Measurements from ENCODE around the gene UCP1.

The UCP1 gene, protein sequence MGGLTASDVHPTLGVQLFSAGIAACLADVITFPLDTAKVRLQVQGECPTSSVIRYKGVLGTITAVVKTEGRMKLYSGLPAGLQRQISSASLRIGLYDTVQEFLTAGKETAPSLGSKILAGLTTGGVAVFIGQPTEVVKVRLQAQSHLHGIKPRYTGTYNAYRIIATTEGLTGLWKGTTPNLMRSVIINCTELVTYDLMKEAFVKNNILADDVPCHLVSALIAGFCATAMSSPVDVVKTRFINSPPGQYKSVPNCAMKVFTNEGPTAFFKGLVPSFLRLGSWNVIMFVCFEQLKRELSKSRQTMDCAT

DNA sequence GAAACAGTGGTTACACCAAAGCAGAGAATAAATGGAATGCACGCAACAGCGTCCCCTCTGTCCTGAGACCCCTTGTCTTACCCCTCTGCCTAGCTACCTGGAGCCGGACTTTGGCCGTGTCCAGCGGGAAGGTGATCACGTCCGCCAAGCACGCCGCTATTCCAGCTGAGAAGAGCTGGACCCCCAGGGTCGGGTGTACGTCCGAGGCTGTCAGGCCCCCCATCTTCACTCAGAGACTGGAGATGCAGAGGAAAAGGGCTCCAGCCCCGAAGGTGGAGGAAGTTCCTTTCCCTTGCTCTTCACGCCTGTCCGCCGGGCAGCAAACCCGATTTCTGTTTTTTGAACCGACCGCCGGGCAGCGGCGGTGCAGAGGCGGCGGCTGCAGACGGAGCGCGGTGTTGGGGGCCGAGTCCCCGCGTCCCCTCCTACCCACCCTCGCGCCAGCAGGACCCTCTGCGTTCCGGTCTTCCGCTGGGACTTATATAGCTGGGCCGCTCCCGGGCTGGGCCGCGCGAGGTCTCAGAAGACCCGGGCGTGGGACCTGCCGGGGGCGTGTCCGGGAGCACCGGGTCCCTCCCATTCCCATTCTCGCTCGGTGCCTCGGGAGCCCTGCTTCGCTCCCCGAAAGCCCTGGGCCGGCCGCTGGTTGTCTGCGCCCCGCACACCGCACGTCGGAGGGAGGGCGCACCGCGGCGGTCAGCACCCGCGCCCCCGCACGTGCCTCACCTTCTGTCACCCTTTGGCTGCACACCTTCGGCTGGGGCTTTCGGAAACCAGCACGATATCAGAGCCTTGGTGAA lies at the start of gene UCP1:
Gene UCP1, minus strand, starts transcription at position 455 of the 800 bp plus-strand sequence. Its CDS starts 232 bp downstream, at position 223.
- no peak for DNase-seq

DNA sequence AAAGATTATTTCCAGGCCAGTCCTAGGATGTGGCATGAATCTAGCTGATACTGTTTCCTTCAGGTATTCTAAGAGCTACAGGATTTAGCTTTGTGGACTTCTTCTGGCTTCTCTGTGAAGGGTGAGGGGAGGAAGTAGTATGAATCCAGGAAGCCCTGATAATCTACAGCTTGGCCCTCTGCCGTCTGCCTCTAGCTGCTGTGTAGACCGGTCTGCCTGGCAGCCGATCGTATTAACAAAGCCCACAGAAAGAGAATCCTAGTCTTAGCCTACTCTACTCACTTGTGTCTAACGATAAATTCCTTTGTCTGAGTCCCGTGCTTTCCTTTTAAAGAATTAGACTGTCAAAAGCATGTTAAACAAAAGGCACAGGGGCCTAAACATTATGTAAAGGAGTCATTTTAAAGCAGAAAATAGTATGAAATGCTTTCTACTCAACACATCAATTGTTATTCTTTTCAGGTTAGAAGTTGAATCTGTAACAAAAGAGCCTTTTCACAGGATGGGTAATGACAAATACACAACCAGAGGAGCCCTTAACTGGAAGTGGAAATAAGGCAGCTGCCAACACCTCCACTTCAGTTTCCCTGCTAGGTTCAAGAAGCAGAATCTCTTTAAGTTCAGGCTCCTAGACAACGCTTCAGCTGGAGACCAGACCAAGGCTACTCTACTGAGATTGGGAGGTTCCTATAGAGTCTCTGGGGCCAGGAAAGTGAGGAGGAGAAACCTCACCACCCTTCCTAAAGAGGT lies 48.9 kb upstream of the UCP1 start:
- no peak for DNase-seq

DNA sequence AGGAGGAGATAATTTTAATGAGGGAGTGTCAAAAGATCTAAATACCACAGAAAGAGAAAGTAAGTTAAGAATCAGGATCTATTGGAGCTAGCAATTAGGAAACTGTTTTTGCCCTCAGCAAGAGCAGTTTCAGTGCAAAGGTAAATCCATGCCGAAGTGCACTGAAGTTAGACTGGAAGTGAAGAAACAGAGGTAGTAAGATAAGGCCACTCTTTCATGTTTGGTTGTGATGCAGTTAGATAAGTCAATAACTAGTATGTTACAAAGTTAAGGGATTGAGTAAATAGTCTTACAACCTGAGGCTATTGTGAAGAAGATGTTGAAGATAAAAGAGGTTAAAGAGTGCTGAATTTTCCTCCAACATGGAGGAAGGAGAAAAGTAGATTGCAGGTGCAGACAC lies 46.7 kb upstream of the UCP1 start:
- no peak for DNase-seq

DNA sequence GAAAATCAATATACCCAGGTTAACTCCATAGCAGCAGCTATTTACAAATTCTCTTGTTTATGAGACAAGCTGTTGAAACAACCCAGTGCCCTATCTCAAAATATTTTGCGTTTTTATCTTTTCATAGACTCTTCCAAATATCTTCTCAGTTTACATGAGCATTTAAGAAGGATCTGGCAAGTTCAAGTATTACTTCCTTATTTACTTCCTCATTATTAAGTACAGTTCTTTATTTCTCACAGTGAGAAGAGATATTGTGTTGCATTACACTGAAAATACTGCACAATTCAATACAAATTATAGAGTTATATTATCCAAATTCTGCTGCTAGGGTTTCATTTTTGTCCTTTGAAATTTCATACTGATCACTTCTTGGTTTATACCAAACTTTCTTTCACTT lies 43.6 kb upstream of the UCP1 start:
- DNase-seq: no peak

DNA sequence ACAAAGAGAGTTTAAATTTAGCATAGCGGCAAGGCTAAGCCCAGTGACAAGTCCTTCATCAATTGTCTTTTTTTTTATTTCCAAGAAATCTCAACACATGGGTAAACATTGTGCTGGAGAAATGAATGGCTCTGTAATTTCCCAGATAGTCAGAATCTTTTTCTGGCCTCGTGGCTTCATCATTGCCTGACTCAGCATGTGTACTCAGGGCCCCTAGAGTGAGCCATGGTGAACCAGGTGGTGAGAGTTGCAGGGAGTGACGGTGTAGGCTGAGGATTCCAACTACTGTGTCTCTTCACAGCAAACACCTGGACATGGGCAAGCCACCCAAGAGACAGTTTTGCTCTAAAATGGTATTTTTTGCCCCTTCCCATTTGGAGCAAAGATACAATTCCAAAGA lies 43.1 kb upstream of the UCP1 start:
- DNase-seq: no peak

DNA sequence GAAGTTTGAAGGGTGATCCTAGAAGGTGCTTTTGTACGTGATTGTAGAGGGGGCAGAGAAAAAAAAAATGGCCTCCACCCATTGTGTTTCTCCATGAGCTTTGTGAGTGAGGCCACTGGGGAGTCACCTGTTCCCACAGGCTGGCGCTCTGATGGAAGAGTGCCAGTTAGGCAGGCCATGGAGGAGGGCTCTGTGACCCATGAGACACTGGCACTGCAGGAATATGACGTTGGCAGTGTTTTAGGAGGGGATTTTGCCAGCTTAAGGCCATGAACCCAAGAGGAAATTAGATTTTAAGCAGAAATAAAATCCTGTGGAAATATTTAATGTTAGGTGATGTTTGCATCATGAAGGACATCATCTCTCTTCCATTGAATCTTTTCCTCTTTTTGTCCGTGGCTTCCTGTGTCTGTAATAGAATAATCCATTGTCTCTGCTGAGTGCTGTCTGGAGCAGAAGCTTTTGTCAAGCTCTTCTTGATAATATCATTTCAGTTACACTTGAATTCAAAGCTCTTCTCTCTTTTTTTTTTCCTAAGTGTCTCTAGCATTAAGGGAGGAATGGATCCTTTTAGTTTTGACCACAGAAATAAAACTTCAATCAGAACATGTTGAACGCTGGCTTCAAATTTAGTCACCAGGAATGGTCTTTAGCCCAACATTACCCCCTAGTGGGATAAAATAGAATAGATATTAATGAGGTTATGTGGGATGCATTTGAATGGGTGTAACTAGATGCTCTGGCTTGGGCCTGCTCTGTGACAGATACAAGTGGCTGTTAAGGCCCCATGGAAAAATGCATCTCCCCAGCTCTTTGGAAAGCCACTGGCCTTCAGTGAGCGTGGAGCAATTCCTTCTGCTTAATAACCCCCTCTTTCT lies 41.0 kb upstream of the UCP1 start:
- no peak for DNase-seq

DNA sequence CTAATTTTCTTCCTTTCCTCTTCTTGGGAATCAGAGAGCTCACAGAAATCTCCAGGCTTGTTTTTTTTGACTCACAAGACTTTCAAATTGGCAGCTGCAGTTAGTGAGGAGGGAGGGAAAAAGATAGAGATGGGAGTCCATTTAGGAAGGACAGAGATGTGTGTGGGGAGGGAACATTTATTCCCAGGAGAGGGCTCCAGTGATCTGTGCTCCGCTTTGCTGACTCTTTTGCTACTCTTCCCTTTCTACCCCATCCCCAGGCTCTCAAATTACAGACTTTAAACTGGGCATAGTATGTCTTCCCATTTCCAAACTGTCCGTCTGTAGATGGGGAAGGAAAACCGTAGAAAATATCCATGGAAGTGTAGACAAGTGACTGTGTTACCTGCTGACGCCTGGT lies 39.1 kb upstream of the UCP1 start:
- no peak for DNase-seq

DNA sequence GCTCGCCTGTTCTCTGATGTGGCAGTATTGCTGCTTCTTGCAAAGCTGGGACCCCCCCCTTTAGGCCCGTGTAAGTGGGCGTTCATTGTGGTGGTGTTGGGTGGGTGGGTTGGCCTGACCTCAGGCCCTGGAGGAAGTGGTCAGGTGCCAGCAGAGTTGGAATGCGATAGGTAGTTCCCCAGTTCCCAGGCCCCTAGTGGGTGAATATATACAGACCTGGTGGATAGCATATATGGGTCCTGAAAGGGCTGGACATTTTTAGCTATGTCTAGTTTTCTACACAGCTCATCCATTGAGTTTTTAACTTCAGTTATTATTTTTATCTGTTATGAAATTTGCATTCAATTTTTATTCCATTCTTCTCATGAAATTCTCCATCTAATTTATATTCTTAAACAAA lies 35.8 kb upstream of the UCP1 start:
- DNase-seq: no peak

DNA sequence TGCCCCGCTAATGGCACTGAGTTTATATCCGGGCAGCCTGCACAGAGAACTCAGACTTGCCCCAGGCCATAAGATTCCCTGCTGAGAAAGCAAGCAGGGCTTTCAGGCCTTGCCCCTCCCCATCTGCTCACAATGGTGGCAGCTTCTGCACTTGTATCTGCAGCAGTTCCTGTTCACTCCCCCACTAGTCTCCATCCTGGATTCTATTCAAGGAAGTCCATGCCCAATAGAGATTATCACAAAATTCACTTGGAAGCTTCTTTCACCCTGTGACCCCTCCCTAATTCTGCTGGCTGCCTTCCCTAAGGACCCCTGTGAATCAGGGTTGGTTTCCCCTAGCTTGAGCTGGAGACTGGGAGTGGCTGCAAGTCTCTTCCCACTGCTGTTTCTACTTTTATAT lies 34.5 kb upstream of the UCP1 start:
- DNase-seq: no peak

DNA sequence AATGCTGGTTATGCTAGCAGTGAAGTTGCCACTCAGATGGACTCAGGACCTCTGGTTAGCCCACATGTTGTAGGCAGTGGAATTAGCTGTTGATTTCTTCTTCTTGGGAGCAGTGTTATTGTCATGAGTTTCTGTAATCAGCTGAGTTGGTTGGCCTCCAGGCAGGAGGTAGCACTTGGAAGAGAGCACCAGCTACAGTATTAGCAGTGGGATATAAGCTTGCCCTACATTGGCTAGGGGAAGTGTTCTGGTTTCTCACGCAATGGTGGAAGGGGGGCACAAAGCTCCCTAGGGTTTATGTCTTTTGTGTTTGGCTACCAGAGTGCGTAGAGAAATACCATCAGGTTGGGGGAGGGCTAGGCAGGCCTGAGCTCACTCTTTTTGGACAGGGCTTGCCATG lies 34.0 kb upstream of the UCP1 start:
- DNase-seq: no peak

DNA sequence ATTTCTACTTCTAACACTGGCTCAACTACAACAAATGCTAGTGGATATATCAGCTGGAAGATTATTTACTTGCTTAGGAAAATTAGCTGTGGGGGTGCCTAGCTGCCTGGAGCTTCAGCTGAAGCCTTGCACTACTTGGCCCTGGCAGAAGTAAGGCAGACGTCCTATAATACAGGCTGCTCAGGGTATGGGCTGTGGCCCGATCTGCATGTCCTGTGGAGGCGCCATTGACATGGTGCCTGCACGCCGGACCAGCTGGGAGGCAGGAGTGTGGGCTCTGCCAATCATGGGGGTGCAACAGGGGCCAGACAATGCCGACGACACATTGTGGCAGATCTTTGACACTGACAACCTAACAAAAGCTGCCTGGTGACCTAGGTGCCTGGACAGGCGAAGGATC lies 31.6 kb upstream of the UCP1 start:
- DNase-seq: no peak

DNA sequence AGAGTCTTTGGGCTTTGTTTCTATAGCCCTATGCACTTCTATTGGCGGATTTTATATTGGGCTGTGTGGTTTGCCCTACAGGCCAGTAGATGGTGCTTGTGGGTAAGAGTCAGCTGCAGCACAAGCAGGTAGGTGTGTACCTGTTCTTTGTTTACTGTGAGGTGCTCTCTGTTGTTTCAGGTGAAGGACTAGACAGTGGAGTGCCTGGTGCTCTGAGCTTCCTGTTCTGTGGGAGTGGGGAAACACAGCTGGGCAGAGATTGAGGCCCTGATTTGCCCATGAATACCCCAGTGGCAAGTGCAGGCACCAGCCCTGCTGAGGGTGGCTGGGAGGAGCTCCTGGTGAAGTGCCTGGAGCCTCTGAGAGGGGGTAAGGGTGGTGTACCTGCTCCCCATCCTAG lies 26.3 kb upstream of the UCP1 start:
- DNase-seq: no peak

DNA sequence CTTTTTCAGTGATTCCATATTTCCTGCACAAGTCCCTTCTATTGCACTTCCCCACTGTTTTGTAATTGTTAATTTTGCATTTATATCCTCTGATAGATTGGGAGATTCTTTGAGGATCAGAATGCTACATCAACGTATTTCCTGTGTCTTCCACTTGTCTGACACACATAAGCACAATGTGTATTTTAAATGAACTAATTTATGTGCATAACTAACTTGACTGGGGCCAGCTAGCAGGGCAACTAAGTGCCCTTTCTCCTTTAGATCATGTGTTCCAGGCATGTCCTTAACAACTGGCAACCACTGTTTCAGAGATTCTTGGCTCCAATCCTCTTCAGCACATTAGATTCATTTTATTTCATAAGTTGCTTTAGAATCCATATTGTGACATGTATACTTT lies 15.7 kb upstream of the UCP1 start:
- DNase-seq: no peak

DNA sequence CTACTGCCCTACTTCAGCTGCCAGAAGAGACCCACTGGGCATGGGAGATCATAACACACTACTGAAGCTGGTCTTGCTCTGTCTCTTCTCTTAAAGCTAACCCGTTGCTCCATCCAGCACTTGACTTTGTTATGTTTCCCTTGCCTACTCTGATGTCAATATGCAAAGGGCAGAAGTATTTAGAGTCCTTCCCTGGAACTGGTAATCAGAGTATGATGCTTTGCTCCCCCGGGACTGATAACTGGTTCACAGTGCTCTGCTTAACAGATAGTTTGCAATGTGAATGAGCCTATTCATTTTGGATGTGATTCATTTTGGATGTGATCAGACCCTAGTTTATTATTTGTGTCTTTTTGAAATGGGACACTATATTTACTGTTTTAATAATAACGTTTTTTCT lies 12.3 kb upstream of the UCP1 start:
- no peak for DNase-seq

DNA sequence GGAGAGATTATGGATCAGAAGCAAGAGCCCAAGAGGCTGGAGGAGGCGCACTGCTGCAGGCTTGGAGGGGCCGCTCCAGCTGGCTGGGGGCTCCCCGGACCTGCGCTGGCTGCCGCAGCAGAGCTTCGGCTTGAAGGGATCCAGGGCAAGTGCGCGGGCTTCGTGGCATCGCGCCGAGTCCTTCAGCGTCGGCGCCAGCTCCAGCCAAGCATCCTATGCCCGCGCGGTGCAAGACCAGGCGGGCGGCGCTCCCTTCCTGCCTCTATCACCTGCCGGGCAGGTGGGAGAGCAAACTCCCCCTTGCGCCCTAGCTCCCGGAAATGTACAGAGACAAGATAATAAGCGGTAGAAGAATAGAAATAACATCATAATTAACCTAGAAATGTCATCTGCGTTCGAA lies 10.5 kb upstream of the UCP1 start:
- no peak for DNase-seq

DNA sequence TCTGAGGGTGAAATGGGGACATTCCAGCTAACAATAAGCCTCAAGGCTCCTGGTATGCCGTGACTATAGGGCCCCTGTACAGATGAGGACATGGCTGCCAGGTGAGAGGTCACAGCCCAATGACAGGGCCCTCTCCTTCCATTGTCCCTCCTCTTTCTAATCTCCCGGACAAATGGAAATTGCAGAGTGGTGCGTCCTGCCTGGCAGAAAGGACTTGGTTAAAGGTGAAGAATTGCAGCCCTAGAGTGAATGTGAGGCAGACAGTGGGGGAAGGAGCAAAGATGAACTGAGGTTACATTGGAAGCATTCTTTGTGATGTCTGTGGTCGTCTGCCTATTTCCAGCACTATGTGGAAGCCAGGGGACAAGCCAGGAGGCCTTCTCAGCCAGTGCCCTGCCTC lies 6.7 kb upstream of the UCP1 start:
- no peak for DNase-seq

DNA sequence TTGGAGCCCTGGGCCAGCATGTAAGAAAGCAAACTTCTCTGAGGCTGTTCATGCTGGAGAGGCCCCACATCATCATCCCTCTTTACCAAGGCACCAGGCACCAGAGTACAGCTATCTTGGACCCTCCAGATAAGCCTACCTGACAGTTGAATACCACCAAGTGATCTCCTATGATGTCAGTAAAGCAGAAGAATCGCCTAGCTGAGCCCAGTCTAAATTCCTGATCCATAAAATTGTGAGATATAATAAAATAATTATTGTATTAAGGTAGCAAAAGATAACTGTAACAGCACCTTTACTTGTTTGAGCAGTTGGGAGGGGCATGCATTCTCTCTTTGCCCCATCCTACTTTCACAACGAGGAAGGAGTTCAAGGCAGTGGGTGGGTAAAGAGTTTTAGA lies 2.9 kb upstream of the UCP1 start:
- DNase-seq: no peak

DNA sequence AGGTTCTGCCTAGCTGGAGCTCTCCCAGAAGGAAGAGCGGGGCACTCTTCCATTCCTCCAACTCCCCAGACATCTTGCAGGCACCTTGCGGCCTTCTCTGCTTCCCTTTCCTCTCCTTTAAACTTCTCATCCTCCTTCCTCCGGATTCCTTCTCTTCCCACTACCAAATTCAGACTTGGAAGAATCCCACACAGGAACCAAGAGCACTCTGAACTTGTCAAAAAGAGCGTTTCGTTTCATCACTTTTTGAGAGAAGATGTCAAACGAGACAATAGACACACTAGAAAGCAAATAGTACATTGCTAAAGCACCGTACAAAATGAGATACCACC lies 512 bp upstream of the UCP1 start:
- no peak for DNase-seq

DNA sequence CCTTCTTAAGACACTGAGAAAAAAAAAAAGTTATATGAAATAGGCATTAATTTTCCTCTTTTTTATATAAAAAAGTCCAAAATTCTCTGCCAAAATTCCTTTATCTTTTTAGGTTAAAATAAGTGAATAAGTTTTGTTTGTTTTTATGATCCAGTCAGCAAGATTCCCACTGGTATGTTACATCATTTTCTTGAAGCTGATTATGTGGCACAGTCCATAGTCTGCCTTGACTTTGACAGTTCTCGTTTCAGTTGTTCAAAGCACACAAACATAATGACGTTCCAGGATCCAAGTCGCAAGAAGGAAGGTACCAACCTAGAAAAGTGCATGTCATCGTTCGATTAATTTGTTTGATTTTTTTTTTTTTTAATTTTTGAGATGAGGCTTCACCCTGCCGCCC lies 9.1 kb downstream of the UCP1 start:
- no peak for DNase-seq

DNA sequence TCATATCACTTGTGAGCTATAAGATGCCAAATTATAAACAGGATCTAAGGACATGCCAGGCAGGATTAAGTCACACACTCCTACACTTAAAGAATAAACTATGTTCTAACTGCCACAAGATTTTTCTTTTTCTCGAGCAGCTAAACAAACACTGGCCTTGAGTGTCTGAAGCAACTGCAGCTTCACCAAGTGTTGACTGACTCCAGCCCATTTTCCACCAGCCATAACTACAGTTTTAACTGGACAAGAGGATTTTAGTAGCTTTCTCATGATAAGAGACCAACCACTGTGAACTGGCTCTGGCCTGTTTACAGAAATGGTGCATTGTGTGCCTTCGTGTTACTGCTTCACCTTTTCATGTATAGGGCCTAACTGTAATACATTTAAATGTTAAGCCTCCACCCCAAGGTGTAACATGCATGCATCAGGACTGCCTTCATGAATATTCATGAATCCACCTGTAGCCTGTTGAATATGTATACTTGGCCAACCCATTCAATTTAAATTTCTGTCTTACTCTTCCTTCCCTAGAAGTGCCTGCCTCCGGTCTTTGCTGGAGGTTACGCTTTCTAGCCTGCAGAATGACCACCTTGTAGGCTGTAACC lies 10.8 kb downstream of the UCP1 start:
- DNase-seq: no peak

DNA sequence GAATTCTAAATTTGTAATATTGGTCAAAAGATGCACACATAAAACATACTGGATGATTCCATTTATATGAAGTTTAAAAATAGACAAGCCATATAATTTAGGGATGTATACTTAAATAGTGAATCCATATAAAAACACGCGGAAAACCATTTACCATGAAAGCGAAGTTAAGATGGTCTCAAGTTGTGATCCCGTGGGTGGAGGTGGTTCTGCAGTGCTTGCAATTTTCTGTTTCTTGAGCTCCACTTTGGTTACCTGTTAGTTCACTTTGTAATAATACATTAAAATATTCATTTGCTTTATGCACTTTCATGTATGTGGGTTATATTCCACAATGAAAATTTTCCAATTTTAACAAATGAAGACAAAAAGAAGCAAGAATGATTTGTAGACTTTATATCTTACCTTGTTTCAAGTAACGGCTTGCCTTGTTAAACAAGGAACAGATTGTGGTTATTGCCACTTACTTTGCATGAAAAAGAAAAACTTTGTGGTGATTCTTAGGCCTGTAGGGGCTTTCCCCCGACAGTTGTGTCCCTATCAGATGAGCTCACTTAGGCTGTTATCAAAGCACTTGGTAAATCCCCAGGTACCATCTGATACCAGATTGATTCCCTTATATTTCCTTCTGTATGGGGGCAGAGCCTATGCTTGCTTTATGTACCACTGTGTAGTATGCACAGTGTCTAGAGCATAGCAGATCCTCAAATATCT lies 12.2 kb downstream of the UCP1 start:
- no peak for DNase-seq

DNA sequence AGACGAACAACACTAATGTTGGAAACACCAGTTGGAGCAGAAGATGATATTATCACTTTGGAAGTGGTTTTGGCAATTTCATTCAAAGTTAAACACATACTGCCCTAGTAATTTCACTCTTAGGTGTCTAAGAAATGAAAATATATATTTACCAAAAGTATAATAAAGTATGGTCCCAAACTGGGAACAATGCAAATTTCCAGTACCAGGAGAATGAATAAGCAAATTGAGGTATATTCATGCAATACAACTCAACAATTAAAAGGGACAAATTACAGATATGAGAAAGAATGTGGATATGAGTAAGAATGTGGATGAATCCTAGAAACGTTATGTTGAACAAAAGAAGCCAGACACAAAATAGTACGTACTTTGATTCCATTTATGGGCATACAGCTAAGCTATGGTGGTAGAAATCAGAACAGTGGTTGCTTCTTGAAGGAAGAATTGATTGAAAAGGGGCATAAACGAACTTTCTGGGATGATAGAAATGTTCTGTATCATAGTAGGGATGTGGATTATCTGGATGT lies 34.7 kb downstream of the UCP1 start:
- no peak for DNase-seq

Data from activated T-cell treated with anti-CD3 and anti-CD28 coated beads for 4 hours (primary cell).